Measurements from ENCODE around the gene ZNF628. TPM values are rescaled to one million over a fixed set of nuclear protein-coding genes. Genes with fewer than 3 reads are reported as not detected.

ZNF628 gene
- total and polyA plus RNA-seq, 2 donors (not counting 1 experiment from before 2014, with no cell fraction given) = 13.3 to 18.3 TPM

- Mint-ChIP-seq H3K9me3 (ENCODE audit: insufficient read depth) (no peaks in the 10 kb centered on the region), H3K27ac (no peak overlapping the region), H3K4me3 (no peak overlapping the region), H3K27me3 (no peaks in the 10 kb centered on the region), H3K4me1 (peaks cover 39% of the 10 kb centered on the region)
- ChIA-PET POLR2A (no interaction called here), CTCF (no interaction called here)
- Histone ChIP-seq H3K9ac (ENCODE audit: low read length) (no peak overlapping the region), H4K20me1 (ENCODE audit: control insufficient read depth, insufficient read depth, low read length, poor library complexity, severe bottlenecking) (peaks cover 40% of the 10 kb centered on the region), H3K4me2 (replicated peaks; ENCODE audit: low read depth, low read length, poor library complexity, severe bottlenecking) (no peak overlapping the region), H3K4me3 (ENCODE audit: control extremely low read depth in 1 of 5, extremely low read depth in 1 of 5, insufficient read depth in 1 of 5, low read depth in 2 of 5, low read length in 4 of 5) (no peak overlapping the region), H3K4me1 (ENCODE audit: control insufficient read depth in 2 of 2, insufficient read depth in 2 of 2, low read length in 2 of 2) (peaks cover 20 to 36% of the 10 kb centered on the region in 2 donors), H3K36me3 (replicated peaks in 1 of 2; ENCODE audit: control extremely low read depth in 1 of 2, control insufficient read depth in 1 of 2, extremely low read depth in 1 of 2, insufficient read depth in 2 of 2, low read length in 1 of 2) (peaks cover 0 to 2% of the 10 kb centered on the region in 2 experiments), H3K27me3 (replicated peaks in 1 of 4; ENCODE audit: control extremely low read depth in 1 of 4, control insufficient read depth in 3 of 4, insufficient read depth in 4 of 4, low read length in 3 of 4) (no peaks in the 10 kb centered on the region), H3K27ac (ENCODE audit: low read length in 2 of 2) (no peak overlapping the region), H3K79me2 (ENCODE audit: control insufficient read depth, insufficient read depth, low read length) (peaks cover 34% of the 10 kb centered on the region), H3K9me3 (ENCODE audit: control extremely low read depth in 1 of 3, control insufficient read depth in 2 of 3, insufficient read depth in 1 of 3, low read length in 2 of 3) (no peaks in the 10 kb centered on the region), H2AFZ (ENCODE audit: insufficient read depth, low read depth, low read length, poor library complexity, severe bottlenecking) (no peak overlapping the region)
- DNase-seq = no peak
- 98% methylated on average over 48 of the region's 52 CpGs for WGBS (ENCODE audit: insufficient coverage)
- no peak for TF ChIP-seq CTCF (IDR thresholded peaks at IDR 0.05)
- no peak for TF ChIP-seq EZH2 (IDR thresholded peaks at IDR 0.05; ENCODE audit: borderline replicate concordance, insufficient read depth, low read depth, low read length, poor library complexity, severe bottlenecking)
- intact Hi-C loops (cut with micrococcal nuclease) = no loop called here
- no peak for ATAC-seq (ENCODE audit: low read depth)
Observed at GRCh38 chr19:55481148-55481793, 4.9 kb downstream of the ZNF628 start.

- Histone ChIP-seq H3K4me2 (replicated peaks; ENCODE audit: low read depth, low read length, poor library complexity, severe bottlenecking) (no peak overlapping the region), H2AFZ (ENCODE audit: insufficient read depth, low read depth, low read length, poor library complexity, severe bottlenecking) (no peak overlapping the region), H3K36me3 (replicated peaks in 1 of 2; ENCODE audit: control extremely low read depth in 1 of 2, control insufficient read depth in 1 of 2, extremely low read depth in 1 of 2, insufficient read depth in 2 of 2, low read length in 1 of 2) (peaks cover 0 to 2% of the 10 kb centered on the region in 2 experiments), H3K27ac (ENCODE audit: low read length in 2 of 2) (no peak overlapping the region), H3K9ac (ENCODE audit: low read length) (no peak overlapping the region), H3K4me3 (ENCODE audit: control extremely low read depth in 1 of 5, extremely low read depth in 1 of 5, insufficient read depth in 1 of 5, low read depth in 2 of 5, low read length in 4 of 5) (no peak overlapping the region), H3K79me2 (ENCODE audit: control insufficient read depth, insufficient read depth, low read length) (peaks cover 34% of the 10 kb centered on the region), H3K27me3 (replicated peaks in 1 of 4; ENCODE audit: control extremely low read depth in 1 of 4, control insufficient read depth in 3 of 4, insufficient read depth in 4 of 4, low read length in 3 of 4) (no peaks in the 10 kb centered on the region), H4K20me1 (ENCODE audit: control insufficient read depth, insufficient read depth, low read length, poor library complexity, severe bottlenecking) (peaks cover 40% of the 10 kb centered on the region), H3K9me3 (ENCODE audit: control extremely low read depth in 1 of 3, control insufficient read depth in 2 of 3, insufficient read depth in 1 of 3, low read length in 2 of 3) (no peaks in the 10 kb centered on the region), H3K4me1 (ENCODE audit: control insufficient read depth in 2 of 2, insufficient read depth in 2 of 2, low read length in 2 of 2) (peaks cover 20 to 36% of the 10 kb centered on the region in 2 donors)
- TF ChIP-seq CTCF (IDR thresholded peaks at IDR 0.05) (no peak), EZH2 (IDR thresholded peaks at IDR 0.05; ENCODE audit: borderline replicate concordance, insufficient read depth, low read depth, low read length, poor library complexity, severe bottlenecking) (no peak)
- ATAC-seq (ENCODE audit: low read depth) = no peak
- no peaks in the 10 kb centered on the region for H3K27me3 Mint-ChIP-seq
- peaks cover 38% of the 10 kb centered on the region for H3K4me1 Mint-ChIP-seq
- 96% methylated on average over 21 of the region's 40 CpGs for WGBS (ENCODE audit: insufficient coverage)
- intact Hi-C loops (cut with micrococcal nuclease) = no loop called here
- H3K4me3 Mint-ChIP-seq = no peak overlapping the region
- ChIA-PET CTCF (no interaction called here), POLR2A (no interaction called here)
- H3K9me3 Mint-ChIP-seq (ENCODE audit: insufficient read depth) = no peaks in the 10 kb centered on the region
- no peak overlapping the region for H3K27ac Mint-ChIP-seq
- no peak for DNase-seq
Observed at GRCh38 chr19:55481794-55482155, 5.4 kb downstream of the ZNF628 start.
